ENCODE measurements around the gene PDGFA.

PDGFA gene

GRCh38 chr7:527723-528122, 8.1 kb upstream of the PDGFA start:
- Histone ChIP-seq H3K27ac (ENCODE audit: low read depth, low read length) (no peak overlapping the region), H3K4me3 (ENCODE audit: low read length) (no peak overlapping the region), H3K27me3 (ENCODE audit: control insufficient read depth, low read length) (peaks cover 6% of the 10 kb centered on the region), H3K9me2 (replicated peaks; ENCODE audit: control insufficient read depth, low read length) (no peaks in the 10 kb centered on the region), H3K4me1 (ENCODE audit: control insufficient read depth, low read length) (peaks cover under 1% of the 10 kb centered on the region), H3K4me2 (ENCODE audit: low read length) (no peak overlapping the region), H4K20me1 (ENCODE audit: control insufficient read depth, insufficient read depth, low read depth, low read length) (0 out of 2 replicates have a peak, but pooled peaks cover 4% of the 10 kb centered on the region), H3K36me3 (ENCODE audit: control insufficient read depth, low read length) (no peaks in the 10 kb centered on the region), H3K9me3 (ENCODE audit: control insufficient read depth, insufficient read depth, low read length) (no peaks in the 10 kb centered on the region), H3K79me2 (ENCODE audit: control insufficient read depth, low read length) (no peaks in the 10 kb centered on the region), H3F3A (ENCODE audit: control insufficient read depth, insufficient read depth) (no peaks in the 10 kb centered on the region)
- TF ChIP-seq CTCF (IDR thresholded peaks at IDR 0.05; ENCODE audit: low read depth, low read length, poor library complexity, severe bottlenecking) (no peak), EZH2phosphoT487 (IDR thresholded peaks at IDR 0.05; ENCODE audit: borderline replicate concordance, low read length) (no peak)

GRCh38 chr7:526460-527034, 6.9 kb upstream of the PDGFA start:
- H3F3A ChIP-seq (ENCODE audit: control insufficient read depth, insufficient read depth): no peaks in the 10 kb centered on the region
- H3K79me2 ChIP-seq (ENCODE audit: control insufficient read depth, low read length): no peaks in the 10 kb centered on the region
- H3K36me3 ChIP-seq (ENCODE audit: control insufficient read depth, low read length): no peaks in the 10 kb centered on the region
- H3K9me2 ChIP-seq (replicated peaks; ENCODE audit: control insufficient read depth, low read length): no peaks in the 10 kb centered on the region
- H3K9me3 ChIP-seq (ENCODE audit: control insufficient read depth, insufficient read depth, low read length): no peaks in the 10 kb centered on the region
- peaks cover 12% of the 10 kb centered on the region for H3K4me1 ChIP-seq (ENCODE audit: control insufficient read depth, low read length)
- H3K4me2 ChIP-seq (ENCODE audit: low read length): no peak overlapping the region
- no peak overlapping the region for H3K4me3 ChIP-seq (ENCODE audit: low read length)
- peaks cover 17% of the 10 kb centered on the region for H3K27me3 ChIP-seq (ENCODE audit: control insufficient read depth, low read length)
- H3K27ac ChIP-seq (ENCODE audit: low read depth, low read length): no peak overlapping the region
- TF ChIP-seq CTCF (IDR thresholded peaks at IDR 0.05; ENCODE audit: low read depth, low read length, poor library complexity, severe bottlenecking): no peak
- no peak for TF ChIP-seq EZH2phosphoT487 (IDR thresholded peaks at IDR 0.05; ENCODE audit: borderline replicate concordance, low read length)
- H4K20me1 ChIP-seq (ENCODE audit: control insufficient read depth, insufficient read depth, low read depth, low read length): 0 out of 2 replicates have a peak, but pooled peaks cover 4% of the 10 kb centered on the region

GRCh38 chr7:525740-526139, 6.1 kb upstream of the PDGFA start:
- Histone ChIP-seq H3K4me2 (ENCODE audit: low read length) (no peak overlapping the region), H3K27ac (ENCODE audit: low read depth, low read length) (no peak overlapping the region), H3K9me3 (ENCODE audit: control insufficient read depth, insufficient read depth, low read length) (no peaks in the 10 kb centered on the region), H3K9me2 (replicated peaks; ENCODE audit: control insufficient read depth, low read length) (no peaks in the 10 kb centered on the region), H4K20me1 (ENCODE audit: control insufficient read depth, insufficient read depth, low read depth, low read length) (0 out of 2 replicates have a peak, but pooled peaks cover 4% of the 10 kb centered on the region), H3K79me2 (ENCODE audit: control insufficient read depth, low read length) (no peaks in the 10 kb centered on the region), H3K27me3 (ENCODE audit: control insufficient read depth, low read length) (peaks cover 24% of the 10 kb centered on the region), H3K4me3 (ENCODE audit: low read length) (no peak overlapping the region), H3K4me1 (ENCODE audit: control insufficient read depth, low read length) (peaks cover 15% of the 10 kb centered on the region), H3F3A (ENCODE audit: control insufficient read depth, insufficient read depth) (no peaks in the 10 kb centered on the region), H3K36me3 (ENCODE audit: control insufficient read depth, low read length) (no peaks in the 10 kb centered on the region)
- TF ChIP-seq EZH2phosphoT487 (IDR thresholded peaks at IDR 0.05; ENCODE audit: borderline replicate concordance, low read length) (no peak), CTCF (IDR thresholded peaks at IDR 0.05; ENCODE audit: low read depth, low read length, poor library complexity, severe bottlenecking) (no peak)

Data from DOHH2 (cell line).